GM18873 (cell line): ENCODE measurements around the gene CEP85.

Experiments
- ATAC-seq: cut with Tn5 transposase; IDR thresholded peaks from one replicate; pipeline ENCODE4 v1.9.1; 2021; ENCODE audit warnings: mild to moderate bottlenecking, moderate library complexity, moderate number of reproducible peaks; ENCODE audit not compliant: unreplicated experiment, low FRiP score

Gene CEP85

GRCh38 chr1:26277261-26277661 lies 43.3 kb downstream of the CEP85 start:
- ATAC-seq: no peak

- ATAC-seq: no peak
These were observed 43.7 kb downstream of the CEP85 start for GRCh38 chr1:26277719-26278118.

GRCh38 chr1:26278303-26278702 lies 44.3 kb downstream of the CEP85 start:
- no peak for ATAC-seq

- ATAC-seq: no peak
These were observed 44.9 kb downstream of the CEP85 start for GRCh38 chr1:26278724-26279455.

DNA sequence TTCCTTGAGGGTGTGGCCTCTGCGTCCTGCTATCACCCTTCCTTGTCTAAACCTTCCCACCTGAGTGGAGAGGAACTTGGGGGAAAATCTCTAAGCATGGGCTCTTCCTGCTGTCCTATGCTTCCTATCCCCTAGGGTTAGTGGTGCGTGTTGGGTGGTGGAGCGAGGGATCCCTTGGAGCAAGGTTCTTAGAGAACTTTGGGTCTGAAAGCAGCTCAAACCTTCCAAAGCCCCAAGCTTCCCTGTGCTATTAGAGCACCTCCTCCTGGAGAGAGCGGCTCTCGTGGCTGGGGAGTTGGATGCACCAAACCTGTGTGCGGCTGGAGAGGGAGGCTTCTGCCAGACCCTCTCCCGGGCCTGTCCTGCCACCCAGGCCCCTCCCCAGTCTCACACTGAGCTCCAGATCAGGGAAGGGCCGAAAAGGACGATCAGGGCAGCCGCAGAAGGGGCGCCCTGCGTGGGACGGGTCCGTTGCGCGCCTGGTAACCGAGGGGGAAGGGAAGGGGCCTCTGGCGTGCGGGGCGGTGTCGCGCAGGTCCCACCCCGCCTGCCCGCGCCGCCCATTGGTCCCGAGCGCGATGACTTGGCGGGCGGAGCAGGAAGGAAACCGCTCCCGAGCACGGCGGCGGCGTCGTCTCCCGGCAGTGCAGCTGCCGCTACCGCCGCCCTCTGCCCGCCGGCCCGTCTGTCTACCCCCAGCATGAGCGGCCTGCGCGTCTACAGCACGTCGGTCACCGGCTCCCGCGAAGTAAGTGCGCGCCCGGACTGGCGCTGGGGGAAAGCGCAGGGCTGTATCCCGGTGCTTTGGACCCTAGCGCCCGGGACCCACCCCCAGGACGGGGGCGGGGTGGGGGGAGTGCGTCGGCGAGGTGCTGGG lies 45.7 kb downstream of the CEP85 start, which contains the start of gene SH3BGRL3:
SH3BGRL3 (plus strand) TSS at position 631 of the 877 bp plus-strand sequence; CDS start at position 701, 70 bp downstream.
- no peak for ATAC-seq

- no peak for ATAC-seq
These were observed 46.5 kb downstream of the CEP85 start for GRCh38 chr1:26280333-26281042.

DNA sequence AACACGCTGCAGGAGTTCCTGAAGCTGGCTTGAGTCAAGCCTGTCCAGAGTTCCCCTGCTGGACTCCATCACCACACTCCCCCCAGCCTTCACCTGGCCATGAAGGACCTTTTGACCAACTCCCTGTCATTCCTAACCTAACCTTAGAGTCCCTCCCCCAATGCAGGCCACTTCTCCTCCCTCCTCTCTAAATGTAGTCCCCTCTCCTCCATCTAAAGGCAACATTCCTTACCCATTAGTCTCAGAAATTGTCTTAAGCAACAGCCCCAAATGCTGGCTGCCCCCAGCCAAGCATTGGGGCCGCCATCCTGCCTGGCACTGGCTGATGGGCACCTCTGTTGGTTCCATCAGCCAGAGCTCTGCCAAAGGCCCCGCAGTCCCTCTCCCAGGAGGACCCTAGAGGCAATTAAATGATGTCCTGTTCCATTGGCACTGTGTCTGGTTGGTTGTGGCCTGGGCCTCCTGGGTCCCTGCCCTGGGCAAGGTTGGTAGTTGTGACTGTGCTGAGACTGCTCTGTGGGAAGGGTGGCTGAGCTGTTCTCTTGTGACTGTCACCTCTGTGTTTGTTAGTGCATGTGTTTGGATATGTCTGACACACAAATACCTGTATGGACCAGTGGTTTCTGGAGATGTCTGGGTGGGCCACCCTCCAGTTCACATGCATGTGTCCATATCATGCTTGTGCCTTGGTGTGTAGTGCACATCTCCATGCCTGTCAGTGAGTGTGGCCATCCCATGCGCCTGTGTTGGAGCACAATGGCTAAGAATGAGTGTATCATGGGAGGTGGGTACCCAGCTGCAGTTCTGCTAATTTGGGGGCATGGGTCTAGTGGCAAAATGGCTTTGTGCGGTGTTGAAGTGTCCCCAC lies 47.3 kb downstream of the CEP85 start:
- no peak for ATAC-seq

- no peak for ATAC-seq
These were observed 48.0 kb downstream of the CEP85 start for GRCh38 chr1:26281971-26282370.

DNA sequence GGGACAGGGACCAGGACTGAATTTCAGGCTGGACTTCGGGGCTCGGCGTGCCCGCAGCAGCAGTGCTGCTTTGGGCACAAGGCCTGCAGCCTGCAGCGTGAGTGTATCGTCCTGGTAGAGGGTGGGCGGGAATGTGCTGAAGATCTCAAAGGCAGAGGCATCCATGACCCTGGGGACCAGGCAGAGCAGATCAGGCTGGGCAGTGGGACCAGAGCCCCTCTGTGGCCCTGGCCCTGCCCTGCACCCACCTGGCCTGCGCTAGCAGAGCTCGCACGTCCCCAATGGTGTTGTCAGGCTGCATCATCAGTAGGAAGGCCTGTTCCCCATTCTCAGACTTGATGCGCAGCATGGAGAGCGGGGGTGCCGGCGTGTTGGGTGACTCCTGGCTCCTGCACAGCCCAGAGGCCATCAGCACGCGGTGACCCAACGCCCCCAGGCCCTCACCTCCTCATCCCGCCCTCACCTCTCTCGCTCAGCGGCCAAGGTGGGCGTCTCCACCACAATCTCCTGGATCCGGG lies 48.5 kb downstream of the CEP85 start:
- no peak for ATAC-seq

- ATAC-seq: no peak
These were observed 49.4 kb downstream of the CEP85 start for GRCh38 chr1:26283279-26283853.

DNA sequence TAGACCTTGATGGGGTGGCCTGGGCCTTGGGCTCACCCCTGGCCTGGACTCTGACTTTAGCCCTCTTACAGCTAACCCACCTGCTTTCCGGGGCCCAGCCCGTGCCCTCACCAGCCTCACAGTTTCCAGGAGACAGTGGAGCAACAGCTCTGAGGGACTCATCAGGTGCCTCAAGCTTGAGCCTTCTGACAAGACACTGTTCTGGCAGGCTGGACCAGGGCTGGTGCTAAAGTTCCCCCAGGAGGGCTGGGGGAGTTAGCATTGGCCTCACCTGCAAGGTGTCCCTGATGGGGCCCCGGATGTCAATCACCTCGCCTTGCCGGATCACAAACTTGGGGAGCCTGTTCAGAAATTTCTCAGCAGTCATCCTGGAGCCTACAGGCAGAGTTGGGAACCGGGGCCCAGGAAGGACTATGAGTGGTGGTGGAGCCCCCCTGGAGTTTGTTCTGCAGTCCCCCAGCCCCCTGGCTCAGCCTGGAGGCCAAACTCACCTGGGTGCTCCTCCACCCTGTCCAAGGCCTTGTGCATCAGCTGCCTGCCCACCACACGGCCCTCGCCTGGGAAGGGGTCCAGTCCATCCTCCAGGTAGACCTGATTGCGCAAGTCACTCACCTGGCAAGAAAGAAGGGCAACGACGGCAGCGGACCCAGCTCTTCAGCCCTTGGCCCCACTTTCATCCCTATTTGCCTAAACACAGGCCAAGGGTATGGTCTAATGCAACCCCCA lies 50.0 kb downstream of the CEP85 start:
- no peak for ATAC-seq

DNA sequence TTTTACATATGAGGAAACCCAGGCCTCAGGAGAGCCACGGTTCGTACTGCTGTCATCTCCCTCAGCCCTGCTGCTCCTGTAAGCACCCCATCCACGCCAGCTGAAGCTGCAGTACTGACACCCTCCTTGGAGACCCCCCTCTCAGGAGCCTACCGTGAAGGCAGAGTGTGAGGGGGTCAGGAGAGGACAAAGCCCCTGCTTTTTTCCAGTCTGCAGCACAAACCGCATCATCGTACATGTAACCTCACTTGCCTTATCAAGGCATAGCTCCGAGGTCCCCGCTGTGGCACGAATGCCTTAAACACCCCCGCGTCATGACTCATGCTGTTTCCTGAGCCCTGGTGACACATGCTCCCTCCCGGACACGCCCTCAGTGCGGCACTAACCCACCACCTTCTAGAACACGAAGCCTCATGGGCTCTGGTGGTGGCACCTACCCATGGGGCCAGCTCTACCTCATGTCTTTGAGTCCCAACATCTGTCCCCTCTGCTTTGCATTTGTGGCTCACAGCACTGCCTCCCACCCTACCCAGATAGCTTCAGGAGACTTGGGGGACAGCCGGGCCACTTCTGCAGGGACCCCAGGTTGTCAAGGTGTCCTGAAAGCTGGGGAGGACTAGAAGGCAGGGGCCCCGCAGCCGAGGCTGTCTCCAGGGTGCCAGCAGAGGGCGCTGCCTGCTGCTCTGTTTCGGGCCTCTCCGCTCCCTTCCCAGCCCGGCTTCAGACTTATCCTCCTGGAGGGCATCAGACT lies 50.8 kb downstream of the CEP85 start:
- ATAC-seq: no peak

DNA sequence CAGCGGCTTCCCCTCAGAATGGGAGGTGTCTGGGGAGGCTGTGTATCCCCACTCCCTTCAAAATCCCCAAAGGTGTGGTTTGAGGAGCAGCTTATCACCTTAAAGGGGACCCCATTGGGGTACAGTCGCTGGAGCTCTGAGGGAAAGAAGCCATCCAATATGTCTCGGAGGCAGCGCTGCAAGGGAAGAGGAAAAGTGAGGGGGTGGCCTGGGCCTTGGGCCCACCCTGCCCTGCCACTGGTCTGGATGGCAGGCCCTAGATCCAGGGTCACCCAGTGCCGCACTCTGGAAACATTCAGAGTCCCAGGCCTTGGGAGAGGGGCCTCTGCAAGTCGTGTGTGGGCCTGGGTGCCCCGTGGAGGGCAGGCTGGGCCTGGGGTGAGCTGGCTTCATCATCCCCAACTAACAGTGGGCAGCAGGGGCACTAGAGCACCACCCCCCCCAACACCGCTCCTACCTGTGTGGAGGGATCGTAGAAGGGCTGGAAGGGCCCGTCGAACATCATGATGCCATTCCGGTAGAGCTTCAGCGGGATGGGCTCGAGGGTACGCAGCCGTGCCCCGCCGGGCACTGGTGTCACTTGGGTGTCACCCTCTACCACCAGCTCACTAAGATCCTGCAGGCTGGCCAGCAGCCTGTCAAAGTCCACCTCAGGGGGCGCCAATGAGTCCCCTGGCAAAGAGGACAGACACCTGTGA lies 51.5 kb downstream of the CEP85 start:
- ATAC-seq: no peak

GRCh38 chr1:26286064-26286416 lies 52.0 kb downstream of the CEP85 start:
- ATAC-seq: no peak

DNA sequence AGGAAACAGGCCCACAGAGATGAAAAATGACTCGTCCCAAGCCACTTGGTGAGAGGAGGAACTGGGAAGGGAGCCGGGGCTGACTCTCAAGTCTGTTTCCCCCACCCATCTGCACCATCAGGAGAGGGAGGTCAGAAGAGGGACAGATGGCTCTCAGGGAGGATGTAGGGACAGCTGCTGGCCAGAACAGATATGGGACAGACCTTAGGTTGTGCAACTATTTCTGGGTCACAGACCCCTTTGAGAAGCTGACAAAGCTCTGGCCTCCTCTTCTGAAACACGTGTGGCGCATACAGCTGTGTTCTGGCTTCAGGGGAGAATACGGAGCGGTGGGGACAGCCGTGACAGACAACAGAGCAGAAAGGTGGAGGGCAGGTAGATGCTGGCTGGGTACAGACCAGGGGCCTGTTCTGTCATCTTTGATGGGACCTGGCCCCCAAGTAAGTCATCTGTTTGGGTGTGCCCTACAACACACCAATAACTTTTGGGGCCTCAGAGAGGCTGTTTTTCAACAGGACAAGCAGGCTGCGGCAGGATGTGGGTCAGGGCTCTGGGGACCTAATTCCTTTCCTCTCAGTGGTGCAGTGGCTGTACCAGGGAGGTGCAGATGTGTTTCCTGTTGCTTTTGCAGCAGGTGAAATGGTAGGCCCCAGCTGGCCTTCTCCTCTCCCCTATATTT lies 53.2 kb downstream of the CEP85 start:
- no peak for ATAC-seq

- no peak for ATAC-seq
These were observed 53.8 kb downstream of the CEP85 start for GRCh38 chr1:26287811-26288210.

- ATAC-seq: no peak
These were observed 54.4 kb downstream of the CEP85 start for GRCh38 chr1:26288311-26288941.
